Sigmoid colon (tissue), 7 donors: ENCODE measurements around the gene CBLN3. TPM values are rescaled to one million over a fixed set of nuclear protein-coding genes. Genes with fewer than 3 reads are reported as not detected.

Source experiments
- DNase-seq: peaks from one replicate; pipeline ENCODE4 v3.0.0-alpha.2; 2019
- H3K27ac ChIP-seq, 4 donors: fragments of 200-600 bp; sonication (generic); one replicate each; pipeline ENCODE4 v1.5.1; 2016 to 2019; ENCODE audit warnings: mild to moderate bottlenecking in 1 of 4
- H3K27me3 ChIP-seq, 3 donors: fragments of 200-600 bp; sonication (generic); one replicate each; pipeline ENCODE4 v1.5.1; 2019; ENCODE audit warnings: mild to moderate bottlenecking in 1 of 3
- H3K36me3 ChIP-seq, 4 donors: fragments of 200-600 bp; sonication (generic); one replicate each; pipeline ENCODE4 v1.5.1; 2016 to 2019
- H3K4me1 ChIP-seq, 4 donors: fragments of 200-600 bp; sonication (generic); one replicate each; pipeline ENCODE4 v1.5.1; 2017 to 2019
- H3K4me3 ChIP-seq, 4 donors: fragments of 200-600 bp; sonication (generic); one replicate each; pipeline ENCODE4 v1.5.1; 2017 to 2019; ENCODE audit warnings: mild to moderate bottlenecking in 2 of 4, moderate library complexity in 1 of 4
- H3K9me3 ChIP-seq, 4 donors: fragments of 200-600 bp in 3 of 4; sonication (generic) in 3 of 4; one replicate each; pipeline versions ENCODE4 v1.5.1 to v1.6.1; 2013 to 2019
- EP300 ChIP-seq, 4 donors: sonication (generic); formaldehyde crosslinking; IDR thresholded peaks; one replicate each; pipeline ENCODE4 v1.6.1; 2017; ENCODE audit warnings: antibody characterized with exemption in 4 of 4
- POLR2A ChIP-seq, 2 donors: fragments of 450-650 bp; IDR thresholded peaks; one replicate each; pipeline ENCODE4 v1.6.1; 2016; ENCODE audit warnings: antibody characterized with exemption in 2 of 2, mild to moderate bottlenecking in 2 of 2, moderate library complexity in 2 of 2
- POLR2AphosphoS5 ChIP-seq, 4 donors: sonication (generic); formaldehyde crosslinking; IDR thresholded peaks; one replicate each; pipeline ENCODE4 v1.6.1; 2017; ENCODE audit warnings: antibody characterized with exemption in 4 of 4
- WGBS, 2 donors: extraction: QIAGEN DNeasy Blood & Tissue Kit; methylation state at CpG; one replicate each; pipeline ENCODE4 v1.1.7; 2013; 5-methylcytosine and 5-hydroxymethylcytosine counted together
- intact Hi-C: fragments of 100-400 bp; cut with DNase I; formaldehyde crosslinking; loops from one replicate; pipeline ENCODE4 v1.15.1; 2023
- polyA plus RNA-seq, 3 donors: library from polyadenylated mRNA; stranded (reverse); fragments of 200-250 nt; gene quantifications; one replicate each; pipeline ENCODE4 v1.2.3, GENCODE V29; 2013
- total RNA-seq, 4 donors: library from RNA; depleted of rRNA; stranded (reverse); fragments of >200 nt; gene quantifications; one replicate each; pipeline ENCODE4 v1.1.0, GENCODE V29; 2016
- TF ChIP-seq, protein P1 (sequence below), 4 experiments: fragments of 450-650 bp in 3 of 4; fragments of 200-600 bp in 1 of 4; IDR thresholded peaks; one replicate each; pipeline ENCODE4 v1.5.1; 2016 to 2019; ENCODE audit warnings: antibody characterized with exemption in 4 of 4, mild to moderate bottlenecking in 3 of 4, moderate library complexity in 2 of 4
- donor health status: healthy with polysubstance abuse.
- donor health status: Bipolar disorder and iron deficiency.
- donor health status: healthy.

The CBLN3 gene
- total and polyA plus RNA-seq, 7 donors, result 0.46 to 8.9 (median 2.0) TPM

- H3K4me3 ChIP-seq, result no peak overlapping the region
- intact Hi-C loops, result loop anchor here (5.0 kb wide), 1 partner anchor 79 kb away; no protein-coding TSS in a partner anchor
- H3K27ac ChIP-seq, result no peak overlapping the region
- WGBS, 2 donors, result 68 to 73% methylated on average over 16 of the region's 16 CpGs
- peaks cover 7 to 62% (median 18%) of the 10 kb centered on the region in 4 donors for H3K36me3 ChIP-seq
- H3K9me3 ChIP-seq, result no peaks in the 10 kb centered on the region
- peak; percentile 69 for DNase-seq
- H3K4me1 ChIP-seq, result no peaks in the 10 kb centered on the region
- no peaks in the 10 kb centered on the region for H3K27me3 ChIP-seq
- TF ChIP-seq EP300 (IDR thresholded peaks at IDR 0.05) (no peak), POLR2AphosphoS5 (IDR thresholded peaks at IDR 0.05) (peak in 1 of 4 donors; percentile 7), POLR2A (IDR thresholded peaks at IDR 0.05) (no peak)
- TF ChIP-seq, protein P1, sequence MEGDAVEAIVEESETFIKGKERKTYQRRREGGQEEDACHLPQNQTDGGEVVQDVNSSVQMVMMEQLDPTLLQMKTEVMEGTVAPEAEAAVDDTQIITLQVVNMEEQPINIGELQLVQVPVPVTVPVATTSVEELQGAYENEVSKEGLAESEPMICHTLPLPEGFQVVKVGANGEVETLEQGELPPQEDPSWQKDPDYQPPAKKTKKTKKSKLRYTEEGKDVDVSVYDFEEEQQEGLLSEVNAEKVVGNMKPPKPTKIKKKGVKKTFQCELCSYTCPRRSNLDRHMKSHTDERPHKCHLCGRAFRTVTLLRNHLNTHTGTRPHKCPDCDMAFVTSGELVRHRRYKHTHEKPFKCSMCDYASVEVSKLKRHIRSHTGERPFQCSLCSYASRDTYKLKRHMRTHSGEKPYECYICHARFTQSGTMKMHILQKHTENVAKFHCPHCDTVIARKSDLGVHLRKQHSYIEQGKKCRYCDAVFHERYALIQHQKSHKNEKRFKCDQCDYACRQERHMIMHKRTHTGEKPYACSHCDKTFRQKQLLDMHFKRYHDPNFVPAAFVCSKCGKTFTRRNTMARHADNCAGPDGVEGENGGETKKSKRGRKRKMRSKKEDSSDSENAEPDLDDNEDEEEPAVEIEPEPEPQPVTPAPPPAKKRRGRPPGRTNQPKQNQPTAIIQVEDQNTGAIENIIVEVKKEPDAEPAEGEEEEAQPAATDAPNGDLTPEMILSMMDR (IDR thresholded peaks at IDR 0.05), result peak; percentile 25 to 73 (median 61)
Measured at GRCh38 chr14:24411443-24412389, 17.8 kb downstream of the CBLN3 start.

- DNase-seq, result peak; percentile 61
- Histone ChIP-seq H3K9me3 (no peaks in the 10 kb centered on the region), H3K36me3 (peaks cover 7 to 56% (median 18%) of the 10 kb centered on the region in 4 donors), H3K27ac (no peak overlapping the region), H3K4me3 (no peak overlapping the region), H3K27me3 (no peaks in the 10 kb centered on the region), H3K4me1 (no peaks in the 10 kb centered on the region)
- intact Hi-C loops, result loop anchor here (5.0 kb wide), 1 partner anchor 78 kb away; no protein-coding TSS in a partner anchor
- WGBS, 2 donors, result 94 to 95% methylated on average over 10 of the region's 10 CpGs
- TF ChIP-seq POLR2A (IDR thresholded peaks at IDR 0.05) (no peak), EP300 (IDR thresholded peaks at IDR 0.05) (no peak), POLR2AphosphoS5 (IDR thresholded peaks at IDR 0.05) (no peak)
- TF ChIP-seq, protein P1 (IDR thresholded peaks at IDR 0.05), result no peak
Measured at GRCh38 chr14:24409956-24410355, 19.5 kb downstream of the CBLN3 start.

GRCh38 chr14:24409192-24409591 is 20.3 kb downstream of the CBLN3 start:
- TF ChIP-seq POLR2AphosphoS5 (IDR thresholded peaks at IDR 0.05) (no peak), POLR2A (IDR thresholded peaks at IDR 0.05) (no peak), EP300 (IDR thresholded peaks at IDR 0.05) (no peak)
- TF ChIP-seq, protein P1 (IDR thresholded peaks at IDR 0.05), result no peak
- intact Hi-C loops, result no loop called here
- Histone ChIP-seq H3K4me3 (no peak overlapping the region), H3K4me1 (peaks cover 0 to 5% (median 0%) of the 10 kb centered on the region in 4 donors), H3K9me3 (no peaks in the 10 kb centered on the region), H3K27ac (no peak overlapping the region), H3K36me3 (peaks cover 1 to 49% (median 18%) of the 10 kb centered on the region in 4 donors), H3K27me3 (no peaks in the 10 kb centered on the region)
- no peak for DNase-seq
- WGBS, 2 donors, result 85 to 87% methylated on average over 6 of the region's 6 CpGs

- intact Hi-C loops, result no loop called here
- H3K4me1 ChIP-seq, result peaks cover 0 to 9% (median 1%) of the 10 kb centered on the region in 4 donors
- peak; percentile 45 for DNase-seq
- no peaks in the 10 kb centered on the region for H3K9me3 ChIP-seq
- H3K4me3 ChIP-seq, result no peak overlapping the region
- no peak for TF ChIP-seq POLR2AphosphoS5 (IDR thresholded peaks at IDR 0.05)
- no peak for TF ChIP-seq POLR2A (IDR thresholded peaks at IDR 0.05)
- TF ChIP-seq EP300 (IDR thresholded peaks at IDR 0.05), result no peak
- TF ChIP-seq, protein P1 (IDR thresholded peaks at IDR 0.05), result no peak
- H3K36me3 ChIP-seq, result peaks cover 0 to 44% (median 18%) of the 10 kb centered on the region in 4 donors
- WGBS, 2 donors, result 74 to 83% methylated on average over 3 of the region's 3 CpGs
- H3K27ac ChIP-seq, result no peak overlapping the region
- no peaks in the 10 kb centered on the region for H3K27me3 ChIP-seq
Measured at GRCh38 chr14:24408764-24409163, 20.7 kb downstream of the CBLN3 start.
